Cerebellar nuclear complex (tissue), 1 donor: ENCODE results near the gene SUGCT.
"Not testable (repeated sequence)": the region's sequence is repeated elsewhere in the genome, so short reads cannot be mapped to it uniquely, and the experiment has no call there.

Source experiments
- DNase-seq, 2 experiments: peaks; one replicate each; lab custom pipeline; 2025; lab: John Stamatoyannopoulos, UW

Gene SUGCT

GRCh38 chr7:40200791-40201190 lies 66.0 kb downstream of the SUGCT start:
- DNase-seq, result no peak

- DNase-seq, result no peak
Observed at GRCh38 chr7:40202851-40203250, 68.0 kb downstream of the SUGCT start.

- DNase-seq, result no peak
Observed at GRCh38 chr7:40204581-40204980, 69.8 kb downstream of the SUGCT start.

- no peak for DNase-seq
Observed at GRCh38 chr7:40205992-40206391, 71.2 kb downstream of the SUGCT start.

GRCh38 chr7:40211276-40212003 lies 76.6 kb downstream of the SUGCT start:
- no peak for DNase-seq

GRCh38 chr7:40213291-40213690 lies 78.5 kb downstream of the SUGCT start:
- no peak for DNase-seq

- no peak for DNase-seq
Observed at GRCh38 chr7:40213856-40214255, 79.1 kb downstream of the SUGCT start.

- not testable (repeated sequence) for DNase-seq
Observed at GRCh38 chr7:40218612-40219011, 83.8 kb downstream of the SUGCT start.

- no peak for DNase-seq
Observed at GRCh38 chr7:40219917-40220316, 85.1 kb downstream of the SUGCT start.

GRCh38 chr7:40220421-40220911 lies 85.7 kb downstream of the SUGCT start:
- no peak for DNase-seq

- no peak for DNase-seq
Observed at GRCh38 chr7:40221836-40222235, 87.0 kb downstream of the SUGCT start.

GRCh38 chr7:40223451-40224127 lies 88.8 kb downstream of the SUGCT start:
- DNase-seq, result no peak

GRCh38 chr7:40230101-40230500 lies 95.3 kb downstream of the SUGCT start:
- DNase-seq, result no peak

- no peak for DNase-seq
Observed at GRCh38 chr7:40231796-40232195, 97.0 kb downstream of the SUGCT start.

GRCh38 chr7:40232242-40232893 lies 97.6 kb downstream of the SUGCT start:
- DNase-seq, result no peak

- DNase-seq, result no peak
Observed at GRCh38 chr7:40234046-40234445, 99.2 kb downstream of the SUGCT start.

GRCh38 chr7:40234666-40235065 lies 99.9 kb downstream of the SUGCT start:
- DNase-seq, result no peak

- DNase-seq, result no peak
Observed at GRCh38 chr7:40237731-40238130, 102.9 kb downstream of the SUGCT start.

GRCh38 chr7:40239755-40240303 lies 105.0 kb downstream of the SUGCT start:
- DNase-seq, result no peak

GRCh38 chr7:40243076-40243475 lies 108.3 kb downstream of the SUGCT start:
- DNase-seq, result no peak

GRCh38 chr7:40244226-40244625 lies 109.4 kb downstream of the SUGCT start:
- no peak for DNase-seq

- no peak for DNase-seq
Observed at GRCh38 chr7:40248681-40249080, 113.9 kb downstream of the SUGCT start.

GRCh38 chr7:40253444-40253843 lies 118.6 kb downstream of the SUGCT start:
- DNase-seq, result not testable (repeated sequence)
